HepG2 (cell line): ENCODE measurements around the gene LURAP1L. TPM values are rescaled to one million over a fixed set of nuclear protein-coding genes. Genes with fewer than 3 reads are reported as not detected.

Experiments used
- ARID3A ChIP-seq: IDR thresholded peaks from 2 replicates; pipeline ENCODE4 v1.6.1; 2012; ENCODE audit warnings: low read depth, low read length, improper control_type of control experiment
- ARNTL ChIP-seq: sonication (generic); formaldehyde crosslinking; IDR thresholded peaks from 2 replicates; pipeline ENCODE4 v1.4.0; 2020; ENCODE audit warnings: mild to moderate bottlenecking, missing genetic modification reagents
- BHLHE40 ChIP-seq: IDR thresholded peaks from 2 replicates; pipeline ENCODE4 v1.6.1; 2011; ENCODE audit warnings: low read length, improper control_type of control experiment
- CEBPG ChIP-seq: IDR thresholded peaks from 2 replicates; pipeline ENCODE4 v1.6.1; 2016
- HBP1 ChIP-seq: IDR thresholded peaks from 2 replicates; pipeline ENCODE4 v1.6.1; 2016; ENCODE audit warnings: low read depth, control low read depth
- IRF2 ChIP-seq: IDR thresholded peaks from 2 replicates; pipeline ENCODE4 v1.6.1; 2018; ENCODE audit warnings: missing genetic modification reagents, missing compliant biosample characterization
- MBD4 ChIP-seq: IDR thresholded peaks from 2 replicates; pipeline ENCODE4 v1.6.1; 2012; ENCODE audit warnings: low read length, inconsistent platforms, borderline replicate concordance
- MED1 ChIP-seq: sonication (generic); formaldehyde crosslinking; IDR thresholded peaks from 2 replicates; pipeline ENCODE4 v1.4.0; 2020; ENCODE audit warnings: missing genetic modification reagents
- MIER3 ChIP-seq: IDR thresholded peaks from 2 replicates; pipeline ENCODE4 v1.6.1; 2016; ENCODE audit warnings: missing compliant biosample characterization, borderline replicate concordance
- NFKB2 ChIP-seq: sonication (generic); formaldehyde crosslinking; IDR thresholded peaks from 2 replicates; pipeline ENCODE4 v1.4.0; 2020; ENCODE audit warnings: missing genetic modification reagents, borderline replicate concordance
- NR3C1 ChIP-seq: sonication (generic); formaldehyde crosslinking; IDR thresholded peaks from 2 replicates; pipeline ENCODE4 v1.4.0; 2020; ENCODE audit warnings: missing genetic modification reagents
- REPIN1 ChIP-seq: sonication (generic); formaldehyde crosslinking; IDR thresholded peaks from 2 replicates; pipeline ENCODE4 v1.8.0; 2022; ENCODE audit warnings: missing genetic modification reagents, low read depth, mild to moderate bottlenecking, borderline replicate concordance
- RFX5 ChIP-seq: IDR thresholded peaks from 2 replicates; pipeline ENCODE4 v1.6.1; 2011; ENCODE audit warnings: low read depth, low read length, improper control_type of control experiment
- SIN3A ChIP-seq: IDR thresholded peaks from 2 replicates; pipeline ENCODE4 v1.6.1; 2011; ENCODE audit warnings: low read depth, mild to moderate bottlenecking, control low read depth, low read length, borderline replicate concordance
- SOX6 ChIP-seq, 2 experiments: fragments of 450-650 bp in 1 of 2; sonication (generic) in 1 of 2; formaldehyde crosslinking in 1 of 2; IDR thresholded peaks; 2 replicates each; pipeline versions ENCODE4 v1.4.0 to v1.6.1; 2017 to 2020; ENCODE audit warnings: antibody characterized with exemption in 1 of 2, mild to moderate bottlenecking in 1 of 2, missing genetic modification reagents in 1 of 2
- USF2 ChIP-seq, 2 experiments: sonication (generic) in 1 of 2; formaldehyde crosslinking in 1 of 2; IDR thresholded peaks; 2 replicates each; pipeline versions ENCODE4 v1.5.1 to v1.6.1; 2011 to 2020; ENCODE audit warnings: borderline replicate concordance in 1 of 2, low read depth in 1 of 2, low read length in 1 of 2, mild to moderate bottlenecking in 1 of 2, missing genetic modification reagents in 1 of 2, moderate library complexity in 1 of 2
- ZGPAT ChIP-seq: IDR thresholded peaks from 2 replicates; pipeline ENCODE4 v1.6.1; 2016; ENCODE audit warnings: mild to moderate bottlenecking
- ZMYM3 ChIP-seq: sonication (generic); formaldehyde crosslinking; IDR thresholded peaks from 2 replicates; pipeline ENCODE4 v1.5.1; 2020; ENCODE audit warnings: mild to moderate bottlenecking, missing genetic modification reagents
- ZNF564 ChIP-seq: sonication (generic); formaldehyde crosslinking; IDR thresholded peaks from 2 replicates; pipeline ENCODE4 v1.8.1; 2023; ENCODE audit warnings: mild to moderate bottlenecking, missing genetic modification reagents
- ZNF614 ChIP-seq: IDR thresholded peaks from 2 replicates; pipeline ENCODE4 v1.6.1; 2018; ENCODE audit warnings: missing biosample characterization, missing genetic modification reagents, inconsistent platforms, borderline replicate concordance
- ZNF644 ChIP-seq: IDR thresholded peaks from 2 replicates; pipeline ENCODE4 v1.6.1; 2016; ENCODE audit warnings: low read depth
- polyA plus RNA-seq, 8 experiments: library from polyadenylated mRNA; depleted of rRNA in 3 of 8; stranded (reverse) in 7 of 8; unstranded in 1 of 8; fragments of >200 nt; fragmentation: Illumina TruSeq in 4 of 8; extraction: Trizol in 4 of 8; gene quantifications; 2 replicates each; pipeline versions ENCODE4 v1.2.1 to v1.2.3, GENCODE V29; 2011 to 2016; ENCODE audit warnings: low read depth in 4 of 8, missing spikeins in 1 of 8, mixed read lengths in 1 of 8; ENCODE audit not compliant: insufficient read depth in 1 of 8
- total RNA-seq, 5 experiments: library from RNA; depleted of rRNA; stranded (reverse); fragments of >200 nt; fragmentation: Illumina TruSeq; extraction: Trizol; gene quantifications; 2 replicates each; pipeline ENCODE4 v1.2.3, GENCODE V29; 2016; ENCODE audit warnings: low read depth in 1 of 5

LURAP1L gene
- total and polyA plus RNA-seq, 2 of the 13 experiments (the other 11 are each of a cell fraction or from before 2014, with no cell fraction given) = 6.7 to 16.6 TPM

- TF ChIP-seq ZNF564 (CRISPR knock-in tag) = no peak
- TF ChIP-seq ARID3A = peak; percentile 96
- no peak for TF ChIP-seq SOX6 (IDR thresholded peaks at IDR 0.05)
- TF ChIP-seq SOX6 (CRISPR knock-in tag; IDR thresholded peaks at IDR 0.05) = peak; percentile 74
- peak; percentile 63; the same call in 1 of the 2 replicates for TF ChIP-seq HBP1 (CRISPR knock-in tag)
- TF ChIP-seq NR3C1 (CRISPR knock-in tag) = no peak
- 0 out of 2 replicates have a peak, but pooled peaks have one; percentile 29 for TF ChIP-seq SIN3A
- TF ChIP-seq ZNF644 = 0 out of 2 replicates have a peak, but pooled peaks have one; percentile 9
- TF ChIP-seq USF2 (IDR thresholded peaks at IDR 0.05; ENCODE audit: low read depth, low read length) = peak; percentile 55; the same call in 1 of the 2 replicates
- TF ChIP-seq USF2 (CRISPR knock-in tag; IDR thresholded peaks at IDR 0.05; ENCODE audit: borderline replicate concordance) = no peak; the same call in 1 of the 2 replicates
- TF ChIP-seq ZNF614 = 0 out of 2 replicates have a peak, but pooled peaks have one; percentile 28
- 0 out of 2 replicates have a peak, but pooled peaks have one; percentile 51 for TF ChIP-seq MBD4
- no peak for TF ChIP-seq ZMYM3 (CRISPR knock-in tag)
- peak; percentile 53; the same call in 1 of the 2 replicates for TF ChIP-seq ARNTL (CRISPR knock-in tag)
- TF ChIP-seq MIER3 (CRISPR knock-in tag) = 0 out of 2 replicates have a peak, but pooled peaks have one; percentile 32
- peak; percentile 42; the same call in 1 of the 2 replicates for TF ChIP-seq REPIN1 (CRISPR knock-in tag)
- TF ChIP-seq ZGPAT (CRISPR knock-in tag) = peak; percentile 67
- no peak for TF ChIP-seq NFKB2 (CRISPR knock-in tag)
- peak; percentile 50 for TF ChIP-seq MED1 (CRISPR knock-in tag)
- no peak for TF ChIP-seq RFX5
- TF ChIP-seq CEBPG (CRISPR knock-in tag) = peak; percentile 88
- TF ChIP-seq BHLHE40 = peak; percentile 67
- peak; percentile 32; the same call in 1 of the 2 replicates for TF ChIP-seq IRF2
These were observed 39.4 kb downstream of the LURAP1L start (continued) for GRCh38 chr9:12813960-12814876.
